Measurements from ENCODE around the gene HDAC8. TPM values are rescaled to one million over a fixed set of nuclear protein-coding genes. Genes with fewer than 3 reads are reported as not detected.

The HDAC8 gene
- total RNA-seq, 2 donors from 2014 or later: 31.5 to 46.8 TPM

- Mint-ChIP-seq H3K27ac (no peak overlapping the region), H3K9me3 (no peaks in the 10 kb centered on the region), H3K4me1 (ENCODE audit: low read depth in 2 of 2) (no peaks in the 10 kb centered on the region), H3K4me3 (no peak overlapping the region), H3K27me3 (peaks cover 0 to 2% of the 10 kb centered on the region in 2 donors), H3K36me3 (no peaks in the 10 kb centered on the region)
- no peak for ATAC-seq
- DNase-seq (ENCODE audit: low spot score): no peak
These were observed 201.2 kb downstream of the HDAC8 start for GRCh38 chrX:72371405-72371804.

DNA sequence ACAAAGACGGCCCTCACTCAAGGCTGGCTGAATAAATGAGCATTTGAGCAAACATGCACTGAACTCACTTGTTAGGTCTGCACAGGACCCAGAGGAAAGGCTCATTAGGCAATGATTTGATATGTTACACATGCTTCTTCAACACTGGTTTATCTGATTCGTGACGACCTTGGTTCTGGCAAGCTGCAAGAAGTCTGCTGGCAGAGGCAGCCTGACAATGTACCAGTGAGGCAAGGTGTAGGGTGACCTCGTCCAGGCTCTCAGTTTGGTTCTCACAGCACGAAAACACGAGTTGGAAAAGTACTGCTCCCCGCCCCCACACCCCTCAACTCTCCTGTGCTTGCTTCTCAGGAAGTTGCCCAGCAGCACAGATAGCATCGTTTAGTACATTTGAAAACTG, 203.8 kb downstream of the HDAC8 start:
- Mint-ChIP-seq H3K9me3 (no peaks in the 10 kb centered on the region), H3K27me3 (peaks cover 0 to 2% of the 10 kb centered on the region in 2 donors), H3K4me1 (ENCODE audit: low read depth in 2 of 2) (no peaks in the 10 kb centered on the region), H3K36me3 (no peaks in the 10 kb centered on the region), H3K27ac (no peak overlapping the region), H3K4me3 (no peak overlapping the region)
- DNase-seq (ENCODE audit: low spot score): no peak
- peak in 1 of 2 donors; percentile 15 for ATAC-seq

- Mint-ChIP-seq H3K9me3 (no peaks in the 10 kb centered on the region), H3K4me3 (no peak overlapping the region), H3K27ac (no peak overlapping the region), H3K4me1 (ENCODE audit: low read depth in 2 of 2) (no peaks in the 10 kb centered on the region), H3K27me3 (peaks cover 0 to 5% of the 10 kb centered on the region in 2 donors), H3K36me3 (no peaks in the 10 kb centered on the region)
- DNase-seq (ENCODE audit: low spot score) (no peak), ATAC-seq (no peak)
These were observed 205.1 kb downstream of the HDAC8 start for GRCh38 chrX:72367516-72367915.

GRCh38 chrX:72366701-72367454, 205.8 kb downstream of the HDAC8 start:
- Mint-ChIP-seq H3K27ac (no peak overlapping the region), H3K4me3 (no peak overlapping the region), H3K27me3 (peaks cover 0 to 5% of the 10 kb centered on the region in 2 donors), H3K4me1 (ENCODE audit: low read depth in 2 of 2) (no peaks in the 10 kb centered on the region), H3K9me3 (no peaks in the 10 kb centered on the region), H3K36me3 (no peaks in the 10 kb centered on the region)
- DNase-seq (ENCODE audit: low spot score): no peak
- ATAC-seq: no peak

GRCh38 chrX:72366178-72366577, 206.5 kb downstream of the HDAC8 start:
- Mint-ChIP-seq H3K4me3 (no peak overlapping the region), H3K9me3 (no peaks in the 10 kb centered on the region), H3K27ac (no peak overlapping the region), H3K36me3 (no peaks in the 10 kb centered on the region), H3K27me3 (peaks cover 0 to 5% of the 10 kb centered on the region in 2 donors), H3K4me1 (ENCODE audit: low read depth in 2 of 2) (no peaks in the 10 kb centered on the region)
- ATAC-seq (no peak), DNase-seq (ENCODE audit: low spot score) (no peak)

GRCh38 chrX:72365126-72365525, 207.5 kb downstream of the HDAC8 start:
- Mint-ChIP-seq H3K4me1 (ENCODE audit: low read depth in 2 of 2) (no peaks in the 10 kb centered on the region), H3K27me3 (peaks cover 0 to 5% of the 10 kb centered on the region in 2 donors), H3K9me3 (no peaks in the 10 kb centered on the region), H3K36me3 (no peaks in the 10 kb centered on the region), H3K27ac (no peak overlapping the region), H3K4me3 (no peak overlapping the region)
- DNase-seq (ENCODE audit: low spot score) (no peak), ATAC-seq (no peak)

DNA sequence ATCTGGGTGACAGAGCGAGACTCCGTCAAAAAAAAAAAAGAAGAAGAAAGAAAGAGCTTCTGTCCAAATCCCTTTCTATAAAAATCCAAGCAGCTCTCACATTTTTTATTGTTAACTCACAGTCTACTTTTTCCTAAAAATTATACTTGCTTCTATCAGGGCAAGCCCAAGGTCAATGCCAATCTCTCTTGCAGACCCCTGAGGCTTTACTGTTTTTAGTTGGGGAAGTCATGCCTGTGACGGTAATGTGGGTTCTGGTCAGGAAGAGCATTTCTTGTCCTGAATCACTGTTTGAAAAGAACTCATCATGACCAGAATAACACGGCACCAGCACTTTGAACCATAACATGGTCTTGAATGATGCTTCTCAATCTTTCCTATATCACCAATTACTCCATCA, 212.3 kb downstream of the HDAC8 start:
- H3K36me3 Mint-ChIP-seq: no peaks in the 10 kb centered on the region
- ATAC-seq (no peak), DNase-seq (ENCODE audit: low spot score) (no peak)
- no peak overlapping the region for H3K4me3 Mint-ChIP-seq
- H3K27me3 Mint-ChIP-seq: peaks cover 0 to 21% of the 10 kb centered on the region in 2 donors
- H3K27ac Mint-ChIP-seq: no peak overlapping the region
- H3K9me3 Mint-ChIP-seq: no peaks in the 10 kb centered on the region
- no peaks in the 10 kb centered on the region for H3K4me1 Mint-ChIP-seq (ENCODE audit: low read depth in 2 of 2)

- peaks cover 0 to 21% of the 10 kb centered on the region in 2 donors for H3K27me3 Mint-ChIP-seq
- H3K4me3 Mint-ChIP-seq: no peak overlapping the region
- H3K27ac Mint-ChIP-seq: no peak overlapping the region
- ATAC-seq: no peak
- H3K4me1 Mint-ChIP-seq (ENCODE audit: low read depth in 2 of 2): no peaks in the 10 kb centered on the region
- no peak for DNase-seq (ENCODE audit: low spot score)
- no peaks in the 10 kb centered on the region for H3K36me3 Mint-ChIP-seq
- H3K9me3 Mint-ChIP-seq: no peaks in the 10 kb centered on the region
These were observed 214.3 kb downstream of the HDAC8 start for GRCh38 chrX:72358313-72358712.

GRCh38 chrX:72352786-72353185, 219.9 kb downstream of the HDAC8 start:
- H3K9me3 Mint-ChIP-seq: no peaks in the 10 kb centered on the region
- peaks cover 11% of the 10 kb centered on the region for H3K36me3 Mint-ChIP-seq
- no peak for DNase-seq (ENCODE audit: low spot score)
- H3K4me1 Mint-ChIP-seq (ENCODE audit: low read depth in 2 of 2): peaks cover 0 to 16% of the 10 kb centered on the region in 2 donors
- no peak overlapping the region for H3K27ac Mint-ChIP-seq
- peaks cover 0 to 16% of the 10 kb centered on the region in 2 donors for H3K27me3 Mint-ChIP-seq
- ATAC-seq: no peak
- no peak overlapping the region for H3K4me3 Mint-ChIP-seq

DNA sequence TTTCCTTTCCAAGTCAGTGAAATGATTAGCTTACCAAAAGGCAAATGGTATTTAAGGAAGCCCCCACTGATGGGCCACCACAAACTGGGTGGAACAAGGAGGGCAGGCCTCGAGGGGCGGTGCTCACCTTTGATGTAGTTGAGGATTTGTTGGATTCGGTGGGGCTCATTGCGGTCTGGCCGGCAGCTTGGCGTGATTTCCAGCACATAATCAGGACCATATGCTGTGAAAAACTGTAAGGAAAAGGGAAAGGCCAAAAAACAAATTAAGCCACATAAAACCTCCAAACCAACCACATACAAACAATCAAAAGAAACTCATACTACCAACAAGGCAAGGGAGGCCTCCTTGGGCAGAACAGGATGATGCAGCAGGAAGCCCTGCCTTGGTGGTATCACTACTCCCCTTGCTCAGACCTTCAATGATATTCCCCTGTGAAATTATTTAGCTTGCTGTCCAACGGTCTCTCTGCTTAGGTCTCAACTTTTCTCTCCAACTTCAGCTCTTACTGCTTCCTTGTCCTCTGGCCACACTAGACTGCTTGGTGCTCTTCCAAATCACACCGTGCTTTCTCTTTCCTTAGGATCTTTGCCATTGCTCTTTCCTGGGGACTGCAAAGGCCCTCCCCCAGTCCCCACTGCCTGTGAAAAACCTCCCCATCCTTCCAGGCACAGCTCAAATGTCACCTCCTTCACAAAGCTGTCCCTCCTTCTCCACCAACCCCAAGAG, 220.9 kb downstream of the HDAC8 start:
- no peak for ATAC-seq
- peaks cover 0 to 12% of the 10 kb centered on the region in 2 donors for H3K27me3 Mint-ChIP-seq

DNA sequence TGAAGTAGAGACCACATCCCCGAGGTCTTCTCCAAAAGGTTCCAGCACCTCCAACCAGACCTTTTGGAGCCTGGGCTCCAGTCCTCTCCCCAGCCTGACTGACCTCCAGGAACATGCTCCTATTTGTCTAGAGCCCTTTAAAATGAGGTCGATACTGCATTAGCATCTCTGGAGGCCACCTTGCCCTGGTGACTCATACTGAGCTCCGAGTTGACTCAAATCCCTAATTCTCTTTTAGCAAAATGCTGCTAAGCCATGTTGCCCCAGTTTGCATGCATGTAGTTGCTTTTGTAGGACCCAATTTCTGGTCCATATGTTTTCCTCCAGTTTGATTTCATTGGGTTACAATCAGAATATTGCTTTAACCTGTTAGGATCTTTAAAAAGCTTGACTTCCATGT, 223.5 kb downstream of the HDAC8 start:
- H3K27ac Mint-ChIP-seq: peak overlapping the region in 1 of 2 donors; percentile 72
- H3K27me3 Mint-ChIP-seq: peaks cover 0 to 7% of the 10 kb centered on the region in 2 donors
- ATAC-seq: peak in 1 of 2 donors; percentile 87
- no peaks in the 10 kb centered on the region for H3K9me3 Mint-ChIP-seq
- peak overlapping the region; percentile 79 for H3K4me3 Mint-ChIP-seq
- peaks cover 0 to 16% of the 10 kb centered on the region in 2 donors for H3K4me1 Mint-ChIP-seq (ENCODE audit: low read depth in 2 of 2)
- DNase-seq (ENCODE audit: low spot score): no peak
- peaks cover 11% of the 10 kb centered on the region for H3K36me3 Mint-ChIP-seq

More for the DNA sequence above, 220.9 kb downstream of the HDAC8 start:
- H3K27ac Mint-ChIP-seq: no peak overlapping the region
- DNase-seq (ENCODE audit: low spot score): no peak
- H3K4me1 Mint-ChIP-seq (ENCODE audit: low read depth in 2 of 2): peaks cover 0 to 16% of the 10 kb centered on the region in 2 donors
- H3K4me3 Mint-ChIP-seq: no peak overlapping the region
- H3K36me3 Mint-ChIP-seq: peaks cover 11% of the 10 kb centered on the region
- no peaks in the 10 kb centered on the region for H3K9me3 Mint-ChIP-seq

- Mint-ChIP-seq H3K4me1 (ENCODE audit: low read depth in 2 of 2) (peaks cover 0 to 16% of the 10 kb centered on the region in 2 donors), H3K9me3 (no peaks in the 10 kb centered on the region), H3K27ac (peak overlapping the region in 1 of 2 donors; percentile 72), H3K27me3 (peaks cover 0 to 7% of the 10 kb centered on the region in 2 donors), H3K4me3 (peak overlapping the region; percentile 79), H3K36me3 (peaks cover 11% of the 10 kb centered on the region)
- no peak for DNase-seq (ENCODE audit: low spot score)
- ATAC-seq: peak in 1 of 2 donors; percentile 85
These were observed 224.2 kb downstream of the HDAC8 start for GRCh38 chrX:72348247-72348979.

GRCh38 chrX:72347366-72347765, 225.3 kb downstream of the HDAC8 start:
- no peak for DNase-seq (ENCODE audit: low spot score)
- ATAC-seq: no peak
- Mint-ChIP-seq H3K9me3 (no peaks in the 10 kb centered on the region), H3K4me3 (no peak overlapping the region), H3K27me3 (peaks cover 0 to 7% of the 10 kb centered on the region in 2 donors), H3K36me3 (peaks cover 11% of the 10 kb centered on the region), H3K27ac (no peak overlapping the region), H3K4me1 (ENCODE audit: low read depth in 2 of 2) (peaks cover 0 to 16% of the 10 kb centered on the region in 2 donors)
